Iris pigment epithelial cell (primary cell): ENCODE data around the gene NLN.
"Not testable (repeated sequence)": the region's sequence is repeated elsewhere in the genome, so short reads cannot be mapped to it uniquely, and the experiment has no call there.

Experiments
- DNase-seq: peaks from one replicate; pipeline ENCODE4 v3.0.0-alpha.2; 2011; ENCODE audit warnings: low read depth

Gene NLN

GRCh38 chr5:65772963-65773362 lies 51.0 kb downstream of the NLN start:
- not testable (repeated sequence) for DNase-seq

DNA sequence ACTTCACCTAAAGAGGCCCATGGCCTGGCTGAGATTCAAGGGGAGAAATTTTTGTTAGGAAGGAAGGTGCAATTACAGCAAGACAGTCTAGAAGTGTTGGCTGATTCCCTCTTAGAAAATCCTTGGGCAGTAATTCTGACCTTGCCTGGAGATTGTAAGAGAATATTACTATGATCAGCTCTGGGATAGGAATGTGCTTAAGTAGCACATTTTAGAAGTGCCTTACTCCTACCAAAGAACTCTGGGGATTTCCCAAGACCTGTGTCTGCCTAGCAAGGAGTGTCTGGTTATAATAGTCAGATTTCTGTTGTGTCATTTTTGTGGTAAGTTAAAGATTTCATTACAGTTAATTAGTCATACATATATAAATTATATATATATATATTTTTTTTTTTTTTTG lies 52.3 kb downstream of the NLN start:
- DNase-seq, result peak; percentile 91

- no peak for DNase-seq
Measured at GRCh38 chr5:65775476-65775875, 53.5 kb downstream of the NLN start.

DNA sequence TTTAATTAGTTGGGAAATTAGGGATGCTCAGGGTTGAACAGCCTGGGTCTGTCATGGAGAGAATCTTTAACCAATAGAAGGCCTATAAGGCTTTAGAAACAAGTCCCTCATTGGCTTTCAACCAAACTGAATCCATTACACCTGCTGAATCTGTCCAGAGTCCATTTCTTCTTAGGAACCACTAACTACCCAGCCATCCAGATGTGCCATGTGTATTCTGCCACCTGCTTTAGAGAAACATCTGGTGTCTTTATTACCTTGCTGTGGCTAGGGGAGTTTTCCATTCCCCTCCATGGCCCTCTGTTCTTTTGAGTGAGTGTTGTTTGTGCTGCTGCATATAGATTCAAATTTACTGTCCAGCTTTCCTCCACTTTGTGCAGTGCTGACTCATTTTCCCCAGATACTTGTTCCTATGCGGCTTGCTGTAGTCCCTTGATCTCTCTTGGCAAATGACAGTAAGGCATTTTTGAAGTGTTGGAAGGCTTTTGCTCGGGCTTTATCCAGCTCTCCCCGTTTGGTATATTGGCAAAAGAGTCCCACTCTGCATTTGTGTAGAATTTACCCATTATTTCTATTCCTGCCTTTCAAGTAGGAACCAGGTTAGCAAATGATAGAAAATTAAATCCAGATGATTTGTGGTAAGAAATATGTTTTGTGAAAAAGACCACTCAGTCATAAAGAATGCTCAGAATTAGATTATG lies 54.6 kb downstream of the NLN start:
- DNase-seq, result peak; percentile 74

DNA sequence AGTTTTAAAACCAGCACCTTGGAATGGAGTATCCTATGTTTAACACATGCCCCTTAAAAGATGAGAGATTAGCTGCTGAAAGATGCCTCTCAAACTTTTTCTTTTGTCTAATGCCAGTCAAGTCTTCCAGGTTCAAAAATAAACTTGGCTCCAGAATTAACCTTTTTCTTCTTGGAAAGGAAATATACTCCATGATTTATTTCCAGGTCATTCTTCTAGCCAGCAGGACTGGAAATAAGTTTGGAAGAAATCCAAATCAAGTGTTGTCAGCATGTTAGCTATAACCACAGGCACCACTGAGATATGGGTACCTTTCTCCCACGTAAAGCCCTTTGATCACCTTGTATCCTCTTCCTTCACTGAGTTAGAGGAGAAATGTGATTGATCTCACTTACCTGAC lies 56.1 kb downstream of the NLN start:
- DNase-seq, result no peak

DNA sequence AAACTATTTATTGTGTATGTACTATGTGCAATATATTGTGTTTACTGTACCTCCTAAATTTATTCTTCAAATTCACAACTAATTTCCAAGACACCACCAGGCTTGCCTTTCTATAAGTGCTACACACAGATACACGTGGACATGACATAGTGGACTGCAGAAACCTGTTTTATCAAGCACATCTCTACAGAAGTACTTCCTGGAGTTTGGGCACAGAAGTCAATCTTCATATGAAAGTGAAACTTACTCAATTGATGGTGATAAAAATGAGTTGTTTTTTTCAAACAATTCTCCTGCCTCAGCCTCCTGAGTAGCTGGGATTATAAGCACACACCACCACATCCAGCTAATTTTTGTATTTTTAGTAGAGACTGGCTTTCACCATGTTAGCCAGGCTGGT lies 57.6 kb downstream of the NLN start:
- DNase-seq, result no peak

DNA sequence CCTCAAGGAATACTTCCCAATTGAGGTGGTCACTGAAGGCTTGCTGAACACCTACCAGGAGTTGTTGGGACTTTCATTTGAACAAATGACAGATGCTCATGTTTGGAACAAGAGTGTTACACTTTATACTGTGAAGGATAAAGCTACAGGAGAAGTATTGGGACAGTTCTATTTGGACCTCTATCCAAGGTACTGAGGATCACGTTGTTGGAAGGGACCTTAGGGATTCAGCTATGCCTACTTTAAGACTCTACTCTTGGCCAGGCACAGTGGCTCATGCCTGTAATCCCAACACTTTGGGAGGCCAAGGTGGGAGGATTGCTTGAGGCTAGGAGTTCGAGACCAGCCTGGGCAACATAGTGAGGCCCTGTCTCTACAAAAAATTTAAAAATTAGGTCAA lies 66.3 kb downstream of the NLN start:
- DNase-seq, result not testable (repeated sequence)

GRCh38 chr5:65790371-65791163 lies 68.6 kb downstream of the NLN start:
- DNase-seq, result no peak

GRCh38 chr5:65791712-65792673 lies 70.0 kb downstream of the NLN start:
- DNase-seq, result peak; percentile 26

DNA sequence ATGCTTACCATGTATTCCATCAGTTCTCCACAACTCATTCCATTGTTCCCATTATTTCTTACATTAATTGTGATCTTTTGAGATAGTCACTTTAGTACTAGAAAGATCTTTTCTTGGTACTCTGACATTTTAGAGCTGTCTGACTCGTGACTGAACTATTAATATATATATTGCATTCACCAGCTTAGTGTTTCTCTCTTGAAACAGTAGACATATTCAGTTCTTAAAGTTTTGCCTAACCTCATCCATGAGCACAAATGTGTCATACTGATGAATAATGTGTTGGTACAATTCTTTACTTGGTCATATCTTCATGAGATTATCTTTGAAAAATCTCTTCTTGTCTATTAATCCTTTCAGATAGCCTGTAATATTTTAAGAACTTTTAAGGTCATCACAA lies 74.3 kb downstream of the NLN start:
- DNase-seq, result peak; percentile 35

DNA sequence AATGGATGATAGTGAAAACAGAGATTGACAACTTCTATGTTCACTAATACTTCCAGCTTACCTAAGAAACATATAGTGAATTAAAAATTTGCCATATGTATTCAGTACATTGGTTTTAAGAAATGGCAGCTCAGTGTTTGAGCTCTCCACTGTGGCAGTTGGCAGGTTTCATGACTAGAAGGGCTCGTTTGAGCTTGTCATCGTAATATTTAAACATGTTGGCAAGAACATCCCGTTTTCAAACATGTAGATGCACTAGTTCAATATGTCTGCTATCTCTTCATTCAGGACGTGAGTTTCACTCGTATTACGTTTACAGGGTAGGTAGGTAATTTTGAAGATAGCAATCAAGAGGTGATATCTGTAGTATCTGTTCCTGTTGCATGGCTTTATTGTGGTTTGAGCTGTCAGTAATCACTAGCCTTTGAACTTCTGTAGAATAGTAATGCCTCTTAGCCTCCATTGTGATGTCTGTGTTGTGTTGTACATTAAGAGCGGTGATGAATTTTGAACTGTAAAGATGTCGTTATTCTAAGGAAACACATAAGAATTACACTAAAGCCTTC lies 74.8 kb downstream of the NLN start:
- no peak for DNase-seq

DNA sequence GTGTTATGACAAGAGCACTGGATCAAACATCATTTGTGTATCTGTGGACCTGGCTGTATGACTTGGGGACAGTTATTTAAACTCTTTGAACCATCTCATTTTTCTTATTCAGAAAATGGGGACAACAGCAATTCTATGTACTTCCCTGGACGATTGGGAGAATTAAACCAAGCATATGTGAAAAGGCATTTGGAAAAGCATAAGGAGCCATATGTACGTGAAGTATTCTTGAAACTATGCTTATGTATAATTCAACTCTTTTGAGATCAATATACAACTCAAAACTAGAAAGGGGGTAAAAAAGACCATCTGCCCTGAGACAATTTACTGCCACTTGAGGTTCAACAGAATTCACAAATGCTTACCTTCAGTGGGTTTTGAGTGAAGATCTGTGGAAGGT lies 75.5 kb downstream of the NLN start:
- DNase-seq, result no peak

DNA sequence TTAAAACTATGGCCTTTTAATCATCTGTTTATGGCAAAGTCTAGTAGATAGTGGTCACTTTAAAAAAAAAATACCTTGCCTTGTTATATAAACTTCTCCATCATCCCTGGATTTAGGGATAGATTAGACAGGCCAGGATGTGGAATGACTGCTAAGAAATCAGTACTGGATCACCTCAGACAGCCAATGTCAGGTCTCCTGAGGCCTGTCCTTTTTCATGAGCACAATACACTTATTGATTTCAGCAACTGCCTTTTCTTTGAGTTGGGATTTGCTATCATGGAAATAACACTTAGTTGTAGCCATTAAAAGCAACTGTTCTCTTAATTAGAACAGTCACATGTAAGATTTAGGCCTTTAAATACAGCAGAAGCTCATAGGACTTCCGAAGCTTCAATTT lies 77.9 kb downstream of the NLN start:
- no peak for DNase-seq

GRCh38 chr5:65800775-65801174 lies 78.8 kb downstream of the NLN start:
- no peak for DNase-seq

GRCh38 chr5:65801352-65801783 lies 79.4 kb downstream of the NLN start:
- peak; percentile 78 for DNase-seq

DNA sequence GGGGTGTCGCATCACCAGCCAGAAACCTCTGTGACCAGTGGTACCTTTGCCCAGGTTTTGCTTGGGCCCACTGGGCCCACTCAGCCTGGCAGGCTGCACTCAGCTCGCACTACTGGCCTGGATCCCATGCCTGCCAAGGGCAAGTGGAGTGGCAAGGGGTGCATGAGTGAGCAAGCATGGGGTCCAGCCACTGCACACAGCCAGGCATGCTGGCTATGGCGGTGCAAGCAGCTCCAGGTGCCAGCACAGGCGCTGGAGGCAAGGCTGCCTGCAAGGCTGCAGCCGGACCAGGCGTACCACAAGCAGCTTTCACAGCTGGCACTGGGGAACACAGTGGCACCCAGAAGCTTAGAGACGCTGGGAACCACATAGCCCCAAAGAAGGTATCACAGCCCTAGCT lies 80.1 kb downstream of the NLN start:
- DNase-seq, result no peak

- DNase-seq, result no peak
Measured at GRCh38 chr5:65802820-65803219, 80.8 kb downstream of the NLN start.

DNA sequence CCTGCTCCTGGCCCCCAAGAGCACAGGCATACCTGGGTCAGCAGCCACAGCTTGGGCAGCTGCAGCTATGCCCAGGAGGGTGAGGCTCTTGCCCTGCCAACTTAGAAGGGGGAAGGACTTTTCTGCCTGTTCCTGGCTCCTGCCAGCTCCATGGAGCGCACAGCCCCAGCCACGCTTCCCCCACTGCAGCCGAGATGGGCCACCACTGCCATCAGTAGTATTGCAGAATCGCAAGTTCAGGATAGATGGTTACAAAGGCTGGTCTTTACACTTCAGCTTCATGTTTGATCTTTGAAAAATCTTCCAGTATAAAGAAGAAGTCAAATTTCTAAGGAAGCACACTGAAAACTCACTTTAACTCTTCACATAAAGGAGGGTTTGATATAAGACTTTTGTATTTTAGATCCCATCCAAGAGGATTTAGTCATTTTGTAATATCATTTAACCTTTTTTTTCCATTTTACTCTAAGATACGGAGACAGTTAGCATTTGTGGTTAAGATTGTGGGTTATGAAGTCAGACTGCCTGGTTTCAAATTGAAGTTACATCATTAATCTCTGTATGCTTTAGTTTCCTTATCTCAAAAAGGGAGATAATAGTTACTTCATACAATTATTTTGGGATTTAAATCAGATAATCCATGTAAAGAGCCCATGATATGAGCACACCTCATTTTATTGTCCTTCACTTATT lies 81.8 kb downstream of the NLN start:
- DNase-seq, result peak; percentile 70

DNA sequence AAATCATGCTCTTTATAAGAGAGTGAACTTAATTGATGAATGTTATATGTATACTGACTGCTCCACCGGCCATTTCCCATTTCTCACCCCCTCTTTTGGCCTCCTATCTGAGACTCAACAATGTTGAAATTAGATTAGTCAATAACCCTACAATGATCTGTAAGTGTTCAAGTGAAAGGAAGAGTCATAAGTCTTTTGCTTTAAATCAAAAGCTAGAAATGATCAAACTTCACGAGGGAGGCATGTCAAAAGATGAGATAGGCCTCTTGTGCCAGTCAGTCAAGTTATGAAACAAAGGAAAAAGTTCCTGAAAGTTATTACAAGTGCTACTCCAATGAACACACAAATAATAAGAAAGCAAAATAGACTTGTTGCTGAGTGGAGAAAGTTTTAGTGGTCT lies 83.1 kb downstream of the NLN start:
- no peak for DNase-seq

DNA sequence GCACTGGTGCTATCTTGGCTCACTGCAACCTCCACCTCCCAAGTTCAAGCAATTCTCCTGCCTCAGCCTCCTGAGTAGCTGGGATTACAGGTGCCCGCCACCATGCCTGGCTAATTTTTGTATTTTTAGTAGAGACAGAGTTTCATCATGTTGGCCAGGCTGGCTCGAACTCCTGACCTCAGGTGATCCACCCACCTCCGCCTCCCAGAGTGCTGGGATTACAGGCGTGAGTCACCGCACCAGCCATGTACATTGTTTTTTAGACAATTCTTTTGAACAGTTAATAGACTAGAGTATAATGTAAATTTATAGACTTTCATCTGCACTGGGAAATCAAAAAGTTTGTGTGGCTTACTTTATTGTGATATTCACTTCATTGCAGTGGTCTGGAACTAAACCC lies 85.5 kb downstream of the NLN start:
- DNase-seq, result not testable (repeated sequence)

- peak; percentile 40 for DNase-seq
Measured at GRCh38 chr5:65808251-65808741, 86.3 kb downstream of the NLN start.
